ENCODE data around the gene TANGO6.

The TANGO6 gene

DNA sequence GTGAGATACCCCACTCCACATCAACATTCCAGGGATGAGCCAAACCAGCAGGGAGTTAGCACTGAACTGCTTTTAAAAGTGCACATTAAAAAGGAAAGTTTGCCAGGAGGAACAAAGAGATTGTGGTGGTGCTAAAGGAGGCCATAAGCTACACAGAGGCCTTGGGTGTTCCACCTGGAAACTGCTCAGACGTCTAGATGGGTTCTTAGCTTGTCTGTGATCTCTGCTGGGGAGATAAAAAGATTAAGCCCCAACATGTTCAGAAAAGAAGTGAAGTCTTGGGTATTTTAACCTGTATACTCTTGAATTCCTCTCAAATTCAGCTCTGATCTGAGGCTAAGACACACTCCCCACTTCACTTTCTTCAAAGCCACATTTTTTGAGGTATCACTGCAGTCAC is 272.5 kb downstream of the TANGO6 start:
- TF ChIP-seq, protein P1, sequence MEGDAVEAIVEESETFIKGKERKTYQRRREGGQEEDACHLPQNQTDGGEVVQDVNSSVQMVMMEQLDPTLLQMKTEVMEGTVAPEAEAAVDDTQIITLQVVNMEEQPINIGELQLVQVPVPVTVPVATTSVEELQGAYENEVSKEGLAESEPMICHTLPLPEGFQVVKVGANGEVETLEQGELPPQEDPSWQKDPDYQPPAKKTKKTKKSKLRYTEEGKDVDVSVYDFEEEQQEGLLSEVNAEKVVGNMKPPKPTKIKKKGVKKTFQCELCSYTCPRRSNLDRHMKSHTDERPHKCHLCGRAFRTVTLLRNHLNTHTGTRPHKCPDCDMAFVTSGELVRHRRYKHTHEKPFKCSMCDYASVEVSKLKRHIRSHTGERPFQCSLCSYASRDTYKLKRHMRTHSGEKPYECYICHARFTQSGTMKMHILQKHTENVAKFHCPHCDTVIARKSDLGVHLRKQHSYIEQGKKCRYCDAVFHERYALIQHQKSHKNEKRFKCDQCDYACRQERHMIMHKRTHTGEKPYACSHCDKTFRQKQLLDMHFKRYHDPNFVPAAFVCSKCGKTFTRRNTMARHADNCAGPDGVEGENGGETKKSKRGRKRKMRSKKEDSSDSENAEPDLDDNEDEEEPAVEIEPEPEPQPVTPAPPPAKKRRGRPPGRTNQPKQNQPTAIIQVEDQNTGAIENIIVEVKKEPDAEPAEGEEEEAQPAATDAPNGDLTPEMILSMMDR (IDR thresholded peaks at IDR 0.05; ENCODE audit: unreplicated experiment in 3 of 3), result no peak
- Mint-ChIP-seq H3K9me3 (no peaks in the 10 kb centered on the region), H3K4me3 (no peak overlapping the region), H3K27me3 (ENCODE audit: low read depth) (peaks cover 10% of the 10 kb centered on the region), H3K36me3 (ENCODE audit: low read depth) (peaks cover 45% of the 10 kb centered on the region), H3K27ac (no peak overlapping the region), H3K4me1 (no peaks in the 10 kb centered on the region)

DNA sequence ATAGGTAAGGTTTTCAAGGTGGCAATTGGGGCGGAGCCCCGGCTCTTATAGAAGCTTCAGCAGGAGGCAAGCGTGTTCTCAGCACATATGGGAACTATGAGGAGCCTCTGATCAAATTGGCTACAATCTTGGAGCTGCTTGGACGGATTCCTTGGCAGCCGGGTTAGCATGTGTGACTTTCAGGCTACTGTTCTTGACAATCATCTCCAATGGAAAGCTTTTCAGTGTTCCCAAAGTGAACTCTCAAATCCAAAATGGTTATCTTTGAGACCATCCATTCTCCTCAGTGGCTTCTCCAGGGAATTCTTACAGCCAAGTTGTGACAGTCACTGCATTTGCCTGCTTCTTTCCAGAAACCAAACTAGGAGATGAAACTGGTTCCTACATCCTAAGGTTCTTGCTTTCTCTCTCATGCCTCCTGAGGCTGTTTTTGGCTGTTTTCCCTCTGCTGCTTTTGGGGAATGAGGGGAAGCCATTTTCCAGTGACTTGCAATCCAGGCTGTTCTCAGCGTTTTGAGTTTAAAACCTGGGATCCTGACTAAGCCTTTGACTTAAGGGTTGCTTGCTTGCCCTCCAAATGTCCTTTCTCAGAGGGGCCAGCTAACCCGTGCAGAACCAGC is 273.0 kb downstream of the TANGO6 start:
- H3K4me3 Mint-ChIP-seq, result no peak overlapping the region
- H3K36me3 Mint-ChIP-seq (ENCODE audit: low read depth), result peaks cover 51% of the 10 kb centered on the region
- TF ChIP-seq, protein P1 (IDR thresholded peaks at IDR 0.05; ENCODE audit: unreplicated experiment in 3 of 3), result no peak
- H3K9me3 Mint-ChIP-seq, result no peaks in the 10 kb centered on the region
- no peak overlapping the region for H3K27ac Mint-ChIP-seq
- no peaks in the 10 kb centered on the region for H3K4me1 Mint-ChIP-seq
- peaks cover 9% of the 10 kb centered on the region for H3K27me3 Mint-ChIP-seq (ENCODE audit: low read depth)

DNA sequence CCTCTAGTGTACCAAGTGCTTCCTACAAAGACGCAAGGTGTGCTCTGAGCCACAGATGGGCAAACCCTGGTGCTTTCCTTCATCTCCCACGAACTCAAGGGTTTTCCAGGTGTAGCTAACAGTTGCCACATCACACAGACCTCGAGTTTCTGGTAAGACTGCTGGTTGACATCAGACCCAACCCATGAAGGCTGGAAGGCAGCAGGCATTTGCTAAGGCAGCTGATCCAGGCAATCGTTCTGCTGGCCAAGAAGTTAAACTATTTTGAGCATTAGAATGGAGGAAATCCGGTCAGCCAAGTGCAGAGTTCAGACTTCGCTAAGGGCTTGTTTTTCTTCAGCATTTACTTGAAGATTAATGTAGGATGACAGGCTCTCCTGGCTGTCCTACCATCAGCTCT is 273.6 kb downstream of the TANGO6 start:
- peaks cover 7% of the 10 kb centered on the region for H3K27me3 Mint-ChIP-seq (ENCODE audit: low read depth)
- peaks cover 52% of the 10 kb centered on the region for H3K36me3 Mint-ChIP-seq (ENCODE audit: low read depth)
- no peaks in the 10 kb centered on the region for H3K9me3 Mint-ChIP-seq
- no peak overlapping the region for H3K27ac Mint-ChIP-seq
- no peak overlapping the region for H3K4me3 Mint-ChIP-seq
- TF ChIP-seq, protein P1 (IDR thresholded peaks at IDR 0.05; ENCODE audit: unreplicated experiment in 3 of 3), result no peak
- H3K4me1 Mint-ChIP-seq, result no peaks in the 10 kb centered on the region

DNA sequence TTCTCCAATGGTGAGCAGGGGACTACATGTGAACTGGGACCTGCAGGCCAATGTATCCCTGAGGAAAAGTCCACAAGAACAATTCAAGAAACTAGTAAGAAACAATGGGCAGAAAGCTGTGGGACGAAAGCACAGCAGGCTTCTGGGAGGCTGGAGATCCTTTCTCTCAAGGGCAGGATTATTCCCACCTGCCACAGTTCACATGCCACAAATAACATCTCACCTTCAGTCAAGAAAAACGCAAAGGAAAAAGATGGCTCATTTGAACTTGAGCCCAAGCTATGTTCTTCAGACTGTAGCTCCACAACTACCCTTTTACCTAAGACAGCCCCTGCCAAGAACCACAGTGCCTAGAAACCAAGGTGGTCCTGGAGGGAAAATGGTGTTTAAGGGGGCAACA is 275.1 kb downstream of the TANGO6 start:
- H3K36me3 Mint-ChIP-seq (ENCODE audit: low read depth), result peaks cover 55% of the 10 kb centered on the region
- no peak overlapping the region for H3K27ac Mint-ChIP-seq
- TF ChIP-seq, protein P1 (IDR thresholded peaks at IDR 0.05; ENCODE audit: unreplicated experiment in 3 of 3), result no peak

DNA sequence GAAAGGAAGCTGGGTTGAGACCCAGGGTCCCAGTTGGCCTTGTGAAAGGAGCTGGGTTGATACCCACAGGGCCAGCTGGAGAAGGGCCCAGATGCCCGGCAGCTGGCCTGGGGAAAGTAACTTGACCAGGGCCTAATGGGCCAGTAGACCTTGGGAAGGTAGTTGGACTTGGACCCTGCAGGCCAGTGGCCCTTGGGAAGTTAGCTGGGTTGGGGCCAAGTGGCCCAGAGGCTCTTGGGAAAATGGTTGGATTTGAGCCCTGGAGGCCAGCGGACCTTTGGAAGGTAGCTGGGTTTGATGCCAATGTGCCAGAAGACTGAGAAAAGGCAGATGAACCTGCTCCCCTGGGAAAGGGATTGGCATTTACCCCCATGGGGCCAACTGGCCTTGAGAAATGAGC is 275.7 kb downstream of the TANGO6 start:
- Mint-ChIP-seq H3K27me3 (ENCODE audit: low read depth) (no peaks in the 10 kb centered on the region), H3K36me3 (ENCODE audit: low read depth) (peaks cover 56% of the 10 kb centered on the region), H3K4me1 (no peaks in the 10 kb centered on the region), H3K27ac (no peak overlapping the region), H3K4me3 (no peak overlapping the region), H3K9me3 (no peaks in the 10 kb centered on the region)
- TF ChIP-seq, protein P1 (IDR thresholded peaks at IDR 0.05; ENCODE audit: unreplicated experiment in 3 of 3), result no peak

More for the DNA sequence above, 275.1 kb downstream of the TANGO6 start:
- Mint-ChIP-seq H3K4me3 (no peak overlapping the region), H3K4me1 (no peaks in the 10 kb centered on the region), H3K27me3 (ENCODE audit: low read depth) (no peaks in the 10 kb centered on the region), H3K9me3 (no peaks in the 10 kb centered on the region)

DNA sequence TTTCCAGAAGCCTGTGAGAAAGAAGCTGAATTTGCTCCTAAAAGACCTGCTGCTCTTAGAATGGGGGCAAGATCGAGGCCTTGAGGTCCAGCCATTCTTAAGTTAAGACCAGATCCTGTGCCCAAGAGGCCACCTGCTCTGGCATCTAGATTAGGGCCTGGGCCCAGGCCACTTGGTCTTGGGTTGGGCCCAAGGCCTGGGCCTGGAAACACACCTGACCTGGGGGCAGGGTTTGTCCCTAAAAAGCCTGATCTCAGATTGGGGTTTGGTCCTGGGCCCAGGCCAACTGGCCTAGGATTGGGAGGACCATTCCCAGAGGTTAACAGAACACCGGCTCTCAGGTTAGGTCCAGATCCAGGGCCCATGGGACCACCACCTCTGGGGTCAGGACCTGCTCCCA is 276.2 kb downstream of the TANGO6 start:
- Mint-ChIP-seq H3K9me3 (no peaks in the 10 kb centered on the region), H3K36me3 (ENCODE audit: low read depth) (peaks cover 58% of the 10 kb centered on the region), H3K4me3 (no peak overlapping the region), H3K27me3 (ENCODE audit: low read depth) (no peaks in the 10 kb centered on the region), H3K27ac (no peak overlapping the region), H3K4me1 (no peaks in the 10 kb centered on the region)
- TF ChIP-seq, protein P1 (IDR thresholded peaks at IDR 0.05; ENCODE audit: unreplicated experiment in 3 of 3), result no peak
